ENCODE results near the gene TIMP3.

TIMP3 gene

GRCh38 chr22:32809786-32810554, 8.5 kb downstream of the TIMP3 start:
- DNase-seq: no peak

- no peak for DNase-seq
Measured at GRCh38 chr22:32810555-32811133, 9.1 kb downstream of the TIMP3 start.

DNA sequence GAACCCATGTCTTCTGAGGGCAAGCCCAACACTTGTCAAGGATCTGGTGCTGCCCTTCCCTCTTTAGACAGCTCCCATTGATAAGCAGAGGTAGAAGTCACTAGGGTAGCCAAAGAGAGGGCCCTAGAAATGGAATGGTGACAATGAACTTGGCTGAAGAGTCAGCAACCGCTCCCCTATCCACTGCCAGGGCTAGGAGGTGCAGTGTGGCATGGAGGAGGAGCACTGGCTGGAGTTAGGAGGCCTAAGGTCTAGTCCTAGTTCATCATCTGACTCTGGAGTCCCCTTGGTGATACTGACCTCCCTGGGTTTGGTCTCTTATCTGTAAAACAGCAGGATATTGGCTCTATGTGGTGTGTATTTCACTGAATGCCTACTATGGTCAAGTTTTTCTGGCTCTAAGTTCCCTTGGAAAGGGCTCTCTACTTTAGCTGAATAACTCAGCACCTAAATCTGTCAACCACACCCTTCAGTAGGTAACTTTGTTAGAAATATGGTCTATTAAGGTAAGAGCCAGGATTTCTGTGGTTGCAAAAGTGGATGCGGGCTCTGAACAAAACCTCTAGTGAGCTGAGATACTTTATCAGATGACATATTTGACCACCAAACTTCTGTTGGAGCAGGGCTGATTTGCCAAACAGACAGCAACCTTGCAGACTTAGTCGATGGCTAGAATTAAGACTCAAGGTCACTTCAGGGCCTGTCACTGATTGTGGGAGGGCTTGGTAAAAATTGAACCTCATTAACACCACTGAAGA, 10.5 kb downstream of the TIMP3 start:
- DNase-seq: no peak

DNA sequence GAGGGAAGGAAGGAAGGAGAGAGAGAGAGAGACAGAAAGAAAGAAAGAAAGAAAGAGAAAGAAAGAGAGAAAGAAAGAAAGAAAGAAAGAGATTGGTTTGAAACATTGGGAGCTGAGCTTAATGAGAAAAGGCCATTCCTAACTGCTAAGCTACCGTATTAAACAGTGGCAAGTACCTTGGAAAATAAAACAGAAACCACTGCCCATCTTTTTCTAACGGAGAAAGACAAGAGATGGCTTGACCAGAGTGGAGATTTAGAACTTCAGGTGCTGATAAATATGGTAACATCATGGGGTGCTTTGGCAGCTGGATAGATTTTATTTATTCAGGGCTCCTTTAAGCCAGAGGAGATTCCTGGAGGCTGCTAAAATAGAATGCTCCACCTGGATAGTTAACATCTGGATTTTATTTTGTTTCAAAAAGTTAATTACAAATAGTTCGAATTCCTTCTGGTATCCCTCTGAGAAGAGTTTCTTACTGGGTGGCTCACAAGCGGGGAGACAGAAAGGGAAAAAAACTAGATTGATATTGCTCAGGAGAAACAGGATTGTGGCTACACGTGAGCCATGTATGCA, 12.9 kb downstream of the TIMP3 start:
- no peak for DNase-seq

- DNase-seq: no peak
Measured at GRCh38 chr22:32815059-32815458, 13.6 kb downstream of the TIMP3 start.

GRCh38 chr22:32815943-32816342, 14.4 kb downstream of the TIMP3 start:
- DNase-seq: no peak

DNA sequence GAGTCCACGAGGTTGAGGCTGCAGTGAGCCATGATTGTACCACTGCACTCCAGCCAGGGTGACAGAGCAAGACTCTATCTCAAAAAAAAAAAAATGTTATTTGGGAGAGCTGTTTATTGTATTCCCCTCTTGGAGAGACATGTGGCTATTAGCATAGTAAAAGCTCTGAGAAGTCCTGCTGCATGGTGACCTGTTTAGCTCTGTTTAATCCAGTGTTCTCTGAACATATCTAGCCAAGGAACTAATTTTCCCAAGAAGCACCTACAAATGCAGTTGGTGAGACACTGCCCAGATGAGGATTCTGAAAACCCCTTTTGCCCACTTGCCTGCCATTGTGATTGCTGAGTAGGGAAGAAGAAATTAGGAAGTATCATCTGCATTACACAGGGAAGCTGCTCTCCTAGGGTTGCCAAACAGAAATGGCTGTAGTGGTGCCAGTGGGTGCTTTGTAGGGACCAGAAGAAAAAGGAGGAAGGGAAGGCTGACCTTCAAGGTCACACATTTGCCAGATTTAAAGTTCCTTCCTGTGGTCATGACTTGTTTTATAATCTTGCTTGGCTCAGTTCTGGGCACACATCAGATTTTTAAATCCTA, 15.7 kb downstream of the TIMP3 start:
- DNase-seq: peak; percentile 66 to 67 (median 67)

DNA sequence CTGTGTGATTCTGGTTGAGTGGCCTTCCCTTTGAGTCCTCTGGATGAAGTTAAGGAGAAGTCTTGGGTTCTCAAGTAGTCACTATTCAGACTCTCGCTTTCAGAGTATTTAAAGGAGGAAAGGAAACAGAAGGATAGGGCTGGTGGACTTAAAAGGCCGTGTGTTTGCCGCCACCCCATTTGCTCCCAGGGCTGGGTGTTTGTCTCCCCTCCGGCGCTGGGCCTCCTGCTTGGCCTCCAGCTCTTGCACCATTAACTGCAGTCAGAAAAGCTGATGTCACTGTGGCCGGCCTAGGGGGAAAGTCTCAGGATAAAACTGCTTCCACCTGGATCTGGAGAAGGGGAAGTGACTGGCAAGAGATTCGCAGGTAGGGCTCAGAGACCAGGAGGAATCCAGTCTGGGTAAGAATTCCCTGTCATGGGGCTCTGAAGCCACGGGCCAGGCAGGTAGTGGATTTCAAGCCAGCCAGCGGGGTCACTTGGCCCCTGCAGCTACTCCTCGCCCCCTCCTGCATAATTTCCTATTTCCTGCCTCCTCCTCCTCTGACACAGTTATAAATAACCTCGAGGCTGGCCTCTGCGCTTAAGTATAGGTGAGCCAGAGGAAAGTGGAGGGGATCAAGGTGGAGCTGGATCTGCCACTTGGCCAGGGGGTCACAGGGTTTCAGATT, 17.1 kb downstream of the TIMP3 start:
- DNase-seq: no peak

DNA sequence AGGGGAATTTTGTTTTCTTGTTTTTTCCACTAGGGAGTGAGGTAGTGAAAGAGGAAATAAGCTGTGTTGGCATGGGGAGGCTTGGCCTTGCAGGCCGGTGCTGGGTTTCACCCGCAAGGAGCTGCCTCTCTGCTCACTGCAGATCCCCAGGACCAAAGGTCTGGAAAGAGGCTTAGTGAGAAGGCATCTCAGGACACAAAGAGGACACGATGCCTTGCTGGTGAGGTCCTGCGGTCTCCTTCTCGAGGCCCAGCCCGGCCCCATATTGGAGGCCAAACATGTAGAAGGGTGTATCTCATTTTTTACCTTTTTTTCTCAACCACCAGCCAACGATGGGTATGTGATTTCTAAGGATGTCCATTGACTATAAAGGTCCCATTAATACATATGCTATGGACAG, 17.6 kb downstream of the TIMP3 start:
- DNase-seq: no peak

DNA sequence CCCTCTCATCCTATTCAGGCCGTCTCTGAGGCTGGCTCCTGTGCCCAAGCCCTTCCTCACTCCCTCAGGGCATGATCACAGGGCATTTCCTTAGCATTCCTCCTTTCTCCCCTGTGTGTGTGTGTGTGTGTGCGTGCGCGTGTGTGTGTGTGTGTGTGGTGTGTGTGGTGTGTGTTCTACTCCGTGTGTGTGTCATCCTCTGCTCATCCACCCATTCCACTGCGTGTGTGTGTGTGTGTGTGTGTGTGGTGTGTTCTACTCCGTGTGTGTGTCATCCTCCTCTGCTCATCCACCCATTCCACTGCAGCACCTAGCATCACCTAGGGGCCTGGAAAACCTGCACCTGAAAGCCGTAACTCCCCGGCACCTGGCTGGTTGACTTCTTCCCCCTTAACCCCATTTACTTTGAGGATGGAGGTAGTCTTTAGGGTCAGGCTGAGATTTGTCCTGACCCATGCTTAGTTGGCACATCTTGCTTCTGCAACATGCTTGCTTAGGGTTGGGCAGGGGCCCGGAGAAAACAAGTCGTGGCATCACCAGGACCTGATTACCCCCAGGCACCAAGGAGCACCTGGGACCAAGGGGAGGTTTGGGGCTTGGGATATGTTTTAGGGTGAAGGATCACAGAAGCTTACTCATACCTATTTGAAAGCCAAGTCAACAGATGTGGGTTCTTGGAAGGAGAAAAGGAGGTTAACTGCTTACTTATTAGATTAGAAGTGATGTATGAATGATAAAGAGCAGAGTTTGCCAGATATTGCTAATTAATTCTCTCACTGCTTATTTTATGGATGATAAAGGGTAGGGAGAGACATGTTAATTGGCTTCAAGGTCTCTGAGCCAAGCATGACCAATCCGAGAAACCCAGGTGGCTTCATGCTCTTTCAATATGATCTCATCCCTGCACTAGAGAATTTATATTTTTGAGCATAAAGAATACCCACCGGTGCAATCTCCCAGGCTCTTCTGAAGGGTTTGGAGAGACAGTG, 18.9 kb downstream of the TIMP3 start:
- DNase-seq: no peak

GRCh38 chr22:32822179-32822877, 20.8 kb downstream of the TIMP3 start:
- peak; percentile 37 to 62 (median 59) for DNase-seq

- DNase-seq: peak in 2 of 3 donors; percentile 13 to 31
Measured at GRCh38 chr22:32823024-32823730, 21.7 kb downstream of the TIMP3 start.

DNA sequence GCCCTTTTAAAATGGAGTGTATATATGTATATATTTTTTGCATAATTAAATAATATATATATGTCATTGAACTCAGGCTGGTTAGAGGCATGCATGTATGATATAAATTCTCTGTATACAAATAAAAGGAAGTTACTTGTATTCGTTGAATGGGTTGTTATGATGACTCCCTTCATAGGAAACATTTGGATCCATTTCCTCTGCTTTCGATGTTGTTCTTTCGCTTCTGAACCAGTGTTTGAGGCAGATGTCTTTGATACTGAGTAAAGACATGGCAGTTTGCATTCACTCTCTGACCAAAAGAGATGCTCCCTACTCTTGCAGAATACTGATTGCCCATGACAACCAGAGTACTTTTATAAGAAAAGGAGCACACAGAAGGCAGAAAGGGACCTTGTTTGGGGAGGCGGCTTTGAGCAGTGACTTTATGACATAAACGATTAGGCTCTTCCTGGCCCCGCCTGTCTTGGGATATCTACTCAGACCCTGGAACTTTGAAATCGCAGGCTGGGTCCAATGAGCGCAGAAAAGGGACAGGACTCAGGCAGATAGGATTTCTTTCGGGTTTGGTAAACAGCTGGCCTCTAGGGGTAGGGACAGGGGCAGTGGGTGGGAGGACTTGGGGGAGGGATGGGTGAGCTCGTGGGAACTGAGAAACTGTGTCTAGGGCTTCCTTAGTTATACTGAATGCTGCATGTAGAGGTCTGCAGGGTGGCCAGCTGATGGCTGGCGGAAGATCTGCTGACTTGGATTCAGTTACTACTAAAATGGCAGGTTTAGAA, 23.2 kb downstream of the TIMP3 start:
- no peak for DNase-seq

- DNase-seq: no peak
Measured at GRCh38 chr22:32826537-32826936, 25.0 kb downstream of the TIMP3 start.

DNA sequence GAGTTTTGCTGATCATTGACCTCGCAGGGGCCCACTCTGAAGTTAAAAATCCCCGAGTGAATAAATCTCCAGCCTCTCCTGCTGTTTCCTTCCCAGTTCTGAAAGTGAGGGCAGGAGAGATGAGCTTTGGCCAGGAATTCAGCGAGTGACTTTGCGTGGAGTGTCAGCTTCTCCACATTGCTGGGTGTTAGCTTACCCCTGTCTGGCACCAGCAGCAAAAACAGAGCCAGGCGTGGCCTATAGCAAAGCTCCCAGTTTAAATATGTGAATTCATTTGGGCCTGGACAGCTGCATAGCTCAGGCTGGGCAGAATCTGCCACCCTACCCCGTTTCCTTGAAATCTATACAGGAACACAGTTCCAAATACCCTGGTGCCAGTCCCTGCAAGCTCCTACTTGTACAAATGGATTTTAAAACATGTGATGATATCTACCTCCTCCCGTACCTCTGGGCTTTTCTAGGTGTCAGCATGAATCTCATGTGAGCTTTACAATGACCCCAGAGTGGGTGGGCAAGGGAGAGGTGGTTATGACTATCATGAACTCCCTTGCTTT, 25.6 kb downstream of the TIMP3 start:
- no peak for DNase-seq

DNA sequence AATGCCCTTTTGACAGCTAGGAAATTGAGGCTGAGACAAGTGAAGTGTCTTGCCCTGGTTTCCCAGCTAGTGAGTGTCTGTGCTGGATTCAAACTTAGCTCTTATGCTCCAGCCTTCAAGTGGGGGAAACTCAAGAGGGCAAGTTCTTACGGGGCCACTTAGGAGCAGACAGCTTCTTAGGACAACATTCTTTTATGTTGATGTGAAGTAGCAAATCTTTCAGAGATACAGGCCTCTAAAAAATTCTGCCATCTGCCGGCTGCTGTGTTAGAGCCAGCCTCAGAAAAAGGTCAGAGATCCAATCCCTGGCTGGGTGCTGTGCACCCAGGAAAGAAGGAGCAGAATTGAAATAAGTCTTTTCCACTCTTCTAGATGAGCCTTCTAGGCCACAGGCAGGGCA, 26.6 kb downstream of the TIMP3 start:
- no peak for DNase-seq

DNA sequence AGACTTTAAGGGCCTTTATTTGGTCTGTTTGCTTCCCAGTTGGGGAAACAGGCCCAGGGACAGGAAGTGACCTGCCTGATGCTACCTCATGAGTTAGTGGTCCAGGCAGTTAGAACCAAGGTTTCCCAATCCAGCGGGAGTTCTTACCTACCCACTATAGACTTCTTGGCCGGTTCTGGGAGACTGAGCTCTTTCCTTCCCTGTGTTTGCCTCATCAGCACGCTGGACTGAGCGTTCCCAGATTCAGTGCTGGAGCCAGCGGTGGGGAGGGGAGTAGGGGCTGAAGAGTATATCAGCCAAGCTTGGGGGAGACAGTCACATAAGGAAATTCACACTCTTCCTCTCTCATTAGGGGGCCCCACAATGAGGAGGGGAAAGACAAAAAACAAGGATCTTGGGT, 27.1 kb downstream of the TIMP3 start:
- DNase-seq: no peak

GRCh38 chr22:32829451-32829851, 27.9 kb downstream of the TIMP3 start:
- DNase-seq: no peak

DNA sequence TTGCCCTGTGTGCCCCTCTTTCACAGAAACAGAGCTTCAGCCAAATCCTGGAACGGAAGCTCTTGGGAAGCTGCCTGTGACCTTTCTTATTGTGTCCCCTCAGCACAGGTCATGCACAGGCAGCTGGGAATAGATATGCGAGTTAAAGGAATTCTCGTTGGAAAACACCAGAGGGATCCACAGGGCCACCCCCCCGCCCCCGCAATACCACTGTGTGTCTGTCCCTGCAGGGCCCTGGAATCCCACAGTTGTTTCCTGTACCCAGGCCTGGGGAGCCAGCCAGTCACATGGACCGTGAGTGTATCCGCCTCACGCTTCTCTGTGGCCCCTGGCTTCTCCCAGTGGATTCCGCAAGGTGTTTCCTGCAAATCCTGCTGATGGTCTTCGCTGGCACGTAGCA, 29.0 kb downstream of the TIMP3 start:
- DNase-seq: no peak

Data from suppressor macrophage treated with lipopolysaccharide for 1 hour (primary cell).